Activated naive CD8-positive, alpha-beta T cell treated with anti-CD3 and anti-CD28 coated beads, Interleukin-2, amount 10 ng/mL, durations not matched to agents 7 days and 5 days (primary cell): ENCODE data around the gene IL26. TPM values are rescaled to one million over a fixed set of nuclear protein-coding genes. Genes with fewer than 3 reads are reported as not detected.
"Not testable (repeated sequence)": the region's sequence is repeated elsewhere in the genome, so short reads cannot be mapped to it uniquely, and the experiment has no call there.

Experiments
- ATAC-seq: fragments of 150-1000 bp; cut with Tn5 transposase; one replicate; pipeline ENCODE4 v1.10.0; 2021; ENCODE audit warnings: low read depth, moderate library complexity
- POLR2A ChIA-PET: fragments of 350-600 bp; sonication (Branson Sonifier 250); formaldehyde crosslinking; loops from one replicate; lab custom pipeline; 2021; ENCODE audit warnings: antibody characterized with exemption; lab: Charles Lee
- DNase-seq: peaks from one replicate; pipeline ENCODE4 v3.0.0; 2021
- H3K27ac Mint-ChIP-seq: one replicate; pipeline ENCODE4 v1.8.0; 2022; ENCODE audit warnings: mild to moderate bottlenecking, mixed read lengths
- H3K27me3 Mint-ChIP-seq: one replicate; pipeline ENCODE4 v1.8.0; 2022; ENCODE audit warnings: mild to moderate bottlenecking, moderate library complexity, mixed read lengths
- H3K36me3 Mint-ChIP-seq: one replicate; pipeline ENCODE4 v1.8.0; 2021; ENCODE audit warnings: mild to moderate bottlenecking, mixed read lengths
- H3K4me1 Mint-ChIP-seq: one replicate; pipeline ENCODE4 v1.8.0; 2021; ENCODE audit warnings: mixed read lengths
- H3K4me3 Mint-ChIP-seq: one replicate; pipeline ENCODE4 v1.8.0; 2022; ENCODE audit warnings: mild to moderate bottlenecking, moderate library complexity, mixed read lengths
- H3K9me3 Mint-ChIP-seq: one replicate; pipeline ENCODE4 v1.8.0; 2021; ENCODE audit warnings: mixed read lengths
- total RNA-seq, 2 experiments: library from RNA; stranded (reverse); gene quantifications; one replicate each; pipeline ENCODE4 v1.2.3, GENCODE V29; 2021

The IL26 gene
- total RNA-seq, 2 experiments from 2014 or later: not detected

DNA sequence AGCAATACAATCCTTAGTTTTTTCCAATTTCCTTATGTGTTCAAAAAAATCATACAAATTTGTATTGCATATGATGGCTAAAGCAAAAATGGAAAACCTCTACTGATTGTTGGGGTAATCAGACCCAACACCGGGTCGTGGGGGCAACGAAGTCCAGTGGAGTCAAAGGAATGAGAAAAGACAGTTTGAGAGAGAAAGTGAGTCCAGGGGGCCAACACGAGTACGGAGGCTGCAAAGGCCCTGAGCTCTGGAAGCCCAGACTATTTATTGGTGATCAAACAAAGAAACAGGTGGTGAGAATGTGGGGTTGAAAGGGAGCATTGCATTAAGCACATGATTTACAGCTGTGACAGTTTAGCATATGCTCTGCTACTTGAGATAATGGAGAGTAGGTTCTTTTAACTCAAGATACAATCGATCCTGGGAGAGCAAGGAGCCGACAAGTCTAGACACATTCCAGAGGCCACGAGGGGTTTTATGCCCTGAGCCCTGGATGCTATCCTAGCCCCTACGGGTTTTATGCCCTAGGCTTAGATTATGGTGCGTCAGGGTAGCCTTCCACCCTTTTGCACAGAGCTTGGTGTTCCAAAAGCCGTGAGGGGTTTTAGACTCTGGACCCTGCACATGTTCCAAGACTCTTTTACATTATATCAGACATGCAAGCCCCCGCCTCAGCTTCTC, 16.4 kb downstream of the IL26 start:
- H3K9me3 Mint-ChIP-seq, H3K27ac Mint-ChIP-seq, H3K27me3 Mint-ChIP-seq, ATAC-seq, POLR2A ChIA-PET, H3K4me1 Mint-ChIP-seq, DNase-seq, H3K4me3 Mint-ChIP-seq: not testable (repeated sequence)
- peaks cover 15% of the 10 kb centered on the region for H3K36me3 Mint-ChIP-seq

DNA sequence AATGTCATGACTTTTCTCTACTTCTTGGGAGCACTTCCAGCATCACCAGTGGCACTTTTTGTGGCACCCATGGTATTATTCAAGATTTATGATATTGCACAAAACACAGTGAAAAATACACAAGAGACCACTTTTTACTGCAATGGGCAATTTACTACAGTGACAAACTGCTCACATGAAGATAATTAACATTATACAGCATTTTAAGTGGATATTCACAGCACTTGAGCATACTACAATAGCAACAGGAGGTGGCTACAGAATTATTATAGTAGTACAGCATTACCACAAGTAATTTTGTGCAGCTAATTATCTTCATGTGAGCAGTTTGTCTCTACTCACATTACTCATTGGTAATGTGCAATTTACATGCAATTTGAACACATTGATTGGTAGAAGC, 18.3 kb downstream of the IL26 start:
- Mint-ChIP-seq H3K4me1 (peaks cover 25% of the 10 kb centered on the region), H3K27ac (no peak overlapping the region), H3K36me3 (peaks cover 10% of the 10 kb centered on the region), H3K9me3 (peaks cover 4% of the 10 kb centered on the region), H3K4me3 (no peak overlapping the region), H3K27me3 (peaks cover 4% of the 10 kb centered on the region)
- POLR2A ChIA-PET: interaction anchor here (0.6 kb wide), 1 partner anchor 100 kb away, joined by 4 read pairs; no protein-coding TSS in a partner anchor
- ATAC-seq: no peak
- no peak for DNase-seq

GRCh38 chr12:68206446-68206845, 19.2 kb downstream of the IL26 start:
- H3K27me3 Mint-ChIP-seq: peaks cover 4% of the 10 kb centered on the region
- peaks cover 2% of the 10 kb centered on the region for H3K9me3 Mint-ChIP-seq
- POLR2A ChIA-PET: interaction anchor here (0.6 kb wide), 1 partner anchor 99 kb away, joined by 4 read pairs; no protein-coding TSS in a partner anchor
- DNase-seq (no peak), ATAC-seq (no peak)
- H3K4me1 Mint-ChIP-seq: peaks cover 23% of the 10 kb centered on the region
- no peak overlapping the region for H3K27ac Mint-ChIP-seq
- H3K36me3 Mint-ChIP-seq: peaks cover 2% of the 10 kb centered on the region
- no peak overlapping the region for H3K4me3 Mint-ChIP-seq

GRCh38 chr12:68203460-68203875, 22.1 kb downstream of the IL26 start:
- H3K27me3 Mint-ChIP-seq: peaks cover 4% of the 10 kb centered on the region
- POLR2A ChIA-PET: no interaction called here
- peak; percentile 62 for ATAC-seq
- no peaks in the 10 kb centered on the region for H3K9me3 Mint-ChIP-seq
- no peaks in the 10 kb centered on the region for H3K36me3 Mint-ChIP-seq
- no peak overlapping the region for H3K4me3 Mint-ChIP-seq
- H3K27ac Mint-ChIP-seq: no peak overlapping the region
- peaks cover 36% of the 10 kb centered on the region for H3K4me1 Mint-ChIP-seq
- DNase-seq: no peak

GRCh38 chr12:68200854-68201253, 24.8 kb downstream of the IL26 start:
- Mint-ChIP-seq H3K27me3 (peaks cover 4% of the 10 kb centered on the region), H3K36me3 (no peaks in the 10 kb centered on the region), H3K27ac (no peak overlapping the region), H3K4me3 (peak overlapping the region; percentile 9), H3K9me3 (no peaks in the 10 kb centered on the region), H3K4me1 (peaks cover 38% of the 10 kb centered on the region)
- no peak for DNase-seq
- peak; percentile 51 for ATAC-seq
- POLR2A ChIA-PET: no interaction called here

GRCh38 chr12:68199127-68199526, 26.5 kb downstream of the IL26 start:
- Mint-ChIP-seq H3K27ac (peak overlapping the region; percentile 65), H3K4me1 (peaks cover 36% of the 10 kb centered on the region), H3K27me3 (peaks cover under 1% of the 10 kb centered on the region), H3K4me3 (no peak overlapping the region), H3K36me3 (no peaks in the 10 kb centered on the region), H3K9me3 (peaks cover 4% of the 10 kb centered on the region)
- POLR2A ChIA-PET: no interaction called here
- no peak for DNase-seq
- no peak for ATAC-seq

GRCh38 chr12:68198507-68199086, 27.0 kb downstream of the IL26 start:
- DNase-seq: no peak
- Mint-ChIP-seq H3K9me3 (peaks cover 4% of the 10 kb centered on the region), H3K27ac (peak overlapping the region; percentile 47)

DNA sequence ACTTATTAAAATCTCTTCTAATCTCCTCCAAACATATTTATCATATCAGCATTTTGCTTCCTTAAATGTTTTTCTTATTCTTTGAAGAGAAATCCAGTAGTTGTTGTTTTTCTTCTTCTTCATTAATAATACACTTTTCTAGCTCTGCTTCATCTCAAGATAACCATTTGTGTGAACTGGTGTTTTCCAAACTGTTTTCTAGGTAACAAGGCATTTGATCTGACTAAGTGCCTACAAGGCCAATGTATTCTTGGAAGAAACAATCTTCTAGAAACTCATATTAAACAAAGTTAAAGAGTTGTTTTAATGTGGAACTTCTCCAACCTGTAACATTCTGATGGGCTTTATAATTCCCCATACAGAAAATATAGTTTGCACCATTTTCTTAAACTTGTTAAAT, 35.3 kb downstream of the IL26 start:
- POLR2A ChIA-PET: no interaction called here
- DNase-seq (no peak), ATAC-seq (no peak)
- H3K9me3 Mint-ChIP-seq: peaks cover 6% of the 10 kb centered on the region
- no peaks in the 10 kb centered on the region for H3K27me3 Mint-ChIP-seq
- H3K4me1 Mint-ChIP-seq: peaks cover 28% of the 10 kb centered on the region
- peak overlapping the region; percentile 70 for H3K4me3 Mint-ChIP-seq
- H3K36me3 Mint-ChIP-seq: peaks cover 5% of the 10 kb centered on the region
- no peak overlapping the region for H3K27ac Mint-ChIP-seq

More at GRCh38 chr12:68198507-68199086, 27.0 kb downstream of the IL26 start:
- Mint-ChIP-seq H3K4me1 (peaks cover 34% of the 10 kb centered on the region), H3K27me3 (no peaks in the 10 kb centered on the region), H3K4me3 (no peak overlapping the region), H3K36me3 (no peaks in the 10 kb centered on the region)
- POLR2A ChIA-PET: no interaction called here
- ATAC-seq: no peak

- peak overlapping the region; percentile 70 for H3K4me3 Mint-ChIP-seq
- peak overlapping the region; percentile 78 for H3K27ac Mint-ChIP-seq
- ATAC-seq (peak; percentile 84), DNase-seq (no peak)
- no peaks in the 10 kb centered on the region for H3K27me3 Mint-ChIP-seq
- peaks cover 6% of the 10 kb centered on the region for H3K9me3 Mint-ChIP-seq
- POLR2A ChIA-PET: no interaction called here
- peaks cover 28% of the 10 kb centered on the region for H3K4me1 Mint-ChIP-seq
- H3K36me3 Mint-ChIP-seq: peaks cover 5% of the 10 kb centered on the region
These were observed 35.8 kb downstream of the IL26 start for GRCh38 chr12:68189821-68190242.

DNA sequence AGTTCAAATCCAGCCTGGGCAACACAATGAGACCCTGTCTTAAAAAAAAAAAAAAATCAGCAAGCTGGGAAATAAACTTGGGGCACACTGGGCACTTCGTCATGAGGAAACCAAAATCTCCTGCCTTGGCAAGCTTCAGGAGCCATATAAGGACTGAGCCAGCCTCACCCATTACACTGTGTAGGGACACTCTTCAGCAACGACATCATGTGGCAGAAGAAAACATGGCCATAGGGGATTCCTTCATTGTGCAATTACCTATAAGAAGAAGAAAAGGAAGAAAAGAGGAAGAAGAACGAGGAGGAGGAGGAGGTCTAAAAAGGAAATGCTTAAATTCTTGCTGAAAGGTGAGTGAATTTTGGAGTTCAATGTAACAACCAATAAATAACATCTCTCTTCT, 40.0 kb downstream of the IL26 start:
- POLR2A ChIA-PET: interaction anchor here (0.6 kb wide), 1 partner anchor 61 kb away, joined by 4 read pairs; no protein-coding TSS in a partner anchor
- no peaks in the 10 kb centered on the region for H3K27me3 Mint-ChIP-seq
- H3K36me3 Mint-ChIP-seq: no peaks in the 10 kb centered on the region
- H3K27ac Mint-ChIP-seq: no peak overlapping the region
- peaks cover 37% of the 10 kb centered on the region for H3K4me1 Mint-ChIP-seq
- no peak for DNase-seq
- peaks cover 2% of the 10 kb centered on the region for H3K9me3 Mint-ChIP-seq
- no peak overlapping the region for H3K4me3 Mint-ChIP-seq
- ATAC-seq: no peak

DNA sequence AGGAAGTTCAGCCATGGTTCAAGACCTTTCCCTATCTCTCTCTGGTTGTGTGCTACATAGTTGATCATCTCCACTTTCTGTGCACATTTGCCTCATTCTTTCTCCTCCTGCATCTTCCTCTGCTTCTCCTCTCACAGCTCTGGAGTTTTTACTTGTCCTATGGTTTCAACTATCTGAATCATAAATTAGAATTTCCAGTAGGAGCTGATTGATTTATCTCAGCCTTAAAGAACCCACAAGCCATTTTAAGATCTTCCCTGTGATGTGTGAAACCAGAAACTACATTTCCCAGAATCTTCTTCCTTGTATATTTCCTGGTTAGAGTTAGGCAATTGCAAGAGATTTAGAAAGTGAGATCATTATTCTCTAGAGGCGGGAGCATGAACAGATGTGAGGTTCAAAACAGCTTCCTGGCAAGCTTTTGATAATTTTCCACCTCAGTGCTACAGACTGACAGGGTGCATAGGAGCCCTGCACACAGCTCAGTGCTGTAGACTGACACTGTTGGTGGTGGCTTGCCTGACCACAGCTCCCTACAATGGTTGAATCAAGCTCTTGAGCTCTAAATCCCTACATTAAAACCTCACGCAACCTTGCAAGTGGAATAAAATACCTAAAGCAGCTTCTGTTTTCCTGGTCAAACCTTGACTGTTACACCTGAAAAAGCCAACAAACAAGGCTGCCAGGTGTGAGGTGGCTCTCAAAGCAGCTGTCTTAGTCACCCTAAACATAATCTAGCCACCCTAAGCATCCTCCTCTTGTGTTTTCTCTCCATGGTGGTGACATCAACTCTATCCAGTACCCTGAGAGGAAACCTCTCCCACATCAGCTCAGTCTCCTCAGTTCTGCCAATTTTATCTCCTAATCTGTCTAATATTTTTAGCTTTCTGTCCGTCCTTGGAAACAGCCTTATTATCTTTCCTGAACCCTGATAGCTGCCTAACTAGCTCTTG, 44.5 kb downstream of the IL26 start:
- ATAC-seq (peak; percentile 97), DNase-seq (peak; percentile 51)
- peaks cover 3% of the 10 kb centered on the region for H3K9me3 Mint-ChIP-seq
- peaks cover 51% of the 10 kb centered on the region for H3K4me1 Mint-ChIP-seq
- peak overlapping the region; percentile 50 for H3K4me3 Mint-ChIP-seq
- peaks cover 6% of the 10 kb centered on the region for H3K36me3 Mint-ChIP-seq
- no peaks in the 10 kb centered on the region for H3K27me3 Mint-ChIP-seq
- POLR2A ChIA-PET: interaction anchor here (1.0 to 1.2 kb wide), 3 partner anchors 10 to 532 kb away, joined by 3 to 5 read pairs (median 3); partner anchors contain the start of gene DYRK2
- peak overlapping the region; percentile 81 for H3K27ac Mint-ChIP-seq

DNA sequence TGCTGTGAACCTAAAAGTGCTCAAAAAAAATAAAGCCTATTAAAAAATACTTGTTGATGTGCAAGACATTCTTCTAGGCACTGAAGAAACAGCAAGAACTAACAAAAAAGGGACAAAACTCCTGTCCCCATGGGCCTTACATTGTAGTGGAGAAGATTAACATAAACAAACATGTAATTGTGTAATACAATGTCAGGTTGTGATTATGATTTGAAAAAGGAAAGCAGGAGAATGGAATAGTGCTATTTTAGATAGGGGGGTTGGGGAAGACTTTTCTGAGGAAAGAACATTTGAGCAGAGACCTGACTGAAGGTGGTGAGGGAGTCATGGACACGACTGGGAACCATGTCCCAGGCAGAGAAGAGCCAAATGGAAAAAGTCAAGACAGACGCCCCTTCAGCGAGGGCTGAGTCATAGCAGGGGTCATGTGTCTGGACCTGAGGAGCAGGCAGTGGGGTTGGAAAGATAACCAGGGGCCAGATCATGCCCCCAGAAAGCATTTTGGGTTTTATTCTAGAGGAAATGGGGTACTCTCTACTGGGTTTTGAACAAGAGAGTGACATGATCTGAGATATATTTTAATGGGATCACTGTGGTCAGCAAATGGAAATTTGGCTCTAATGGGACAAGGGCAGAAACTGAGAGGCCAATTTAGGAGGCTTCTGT, 46.7 kb downstream of the IL26 start:
- Mint-ChIP-seq H3K36me3 (peaks cover 9% of the 10 kb centered on the region), H3K27ac (no peak overlapping the region), H3K4me3 (no peak overlapping the region), H3K27me3 (no peaks in the 10 kb centered on the region), H3K9me3 (peaks cover 3% of the 10 kb centered on the region), H3K4me1 (peaks cover 65% of the 10 kb centered on the region)
- DNase-seq: no peak
- POLR2A ChIA-PET: no interaction called here
- ATAC-seq: no peak

DNA sequence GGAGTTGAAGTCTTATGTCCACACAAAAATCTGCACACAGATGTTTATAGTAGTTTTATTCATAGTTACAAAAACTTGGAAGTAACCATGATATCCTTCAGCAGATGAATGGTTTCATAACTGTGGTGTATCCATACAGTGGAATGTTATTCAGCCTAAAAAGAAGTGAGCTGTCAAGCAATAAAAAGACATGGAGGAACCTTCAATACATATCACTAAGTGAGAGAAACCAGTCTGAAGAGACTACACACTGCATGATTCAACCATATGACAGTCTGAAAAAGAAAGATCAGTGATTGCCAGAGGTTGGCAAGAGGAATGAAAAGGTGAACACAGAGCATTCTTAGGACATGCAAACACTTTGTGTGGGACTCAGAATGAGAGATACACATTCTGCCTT, 47.4 kb downstream of the IL26 start:
- Mint-ChIP-seq H3K9me3 (peaks cover 3% of the 10 kb centered on the region), H3K4me3 (no peak overlapping the region), H3K4me1 (peaks cover 66% of the 10 kb centered on the region), H3K27me3 (no peaks in the 10 kb centered on the region), H3K27ac (no peak overlapping the region), H3K36me3 (peaks cover 9% of the 10 kb centered on the region)
- POLR2A ChIA-PET: no interaction called here
- no peak for DNase-seq
- no peak for ATAC-seq
